HepG2 (cell line): Measurements from ENCODE around the gene APRT. TPM values are rescaled to one million over a fixed set of nuclear protein-coding genes. Genes with fewer than 3 reads are reported as not detected.

Experiments used
- ARID2 ChIP-seq: sonication (generic); formaldehyde crosslinking; IDR thresholded peaks from 2 replicates; pipeline ENCODE4 v1.8.1; 2022; ENCODE audit warnings: mild to moderate bottlenecking, missing genetic modification reagents, borderline replicate concordance
- ARNTL ChIP-seq: sonication (generic); formaldehyde crosslinking; IDR thresholded peaks from 2 replicates; pipeline ENCODE4 v1.4.0; 2020; ENCODE audit warnings: mild to moderate bottlenecking, missing genetic modification reagents
- KDM5A ChIP-seq: fragments of 200-600 bp; sonication (generic); IDR thresholded peaks from 2 replicates; pipeline ENCODE4 v1.7.0; 2018; ENCODE audit warnings: antibody characterized with exemption, mild to moderate bottlenecking, low read length, borderline replicate concordance
- KLF13 ChIP-seq: sonication (generic); formaldehyde crosslinking; IDR thresholded peaks from 2 replicates; pipeline ENCODE4 v1.4.0; 2020; ENCODE audit warnings: mild to moderate bottlenecking, missing genetic modification reagents
- NFKBIZ ChIP-seq: IDR thresholded peaks from 2 replicates; pipeline ENCODE4 v1.6.1; 2018; ENCODE audit warnings: missing genetic modification reagents, missing compliant biosample characterization
- PPARG ChIP-seq: conservative IDR thresholded peaks from 2 replicates; pipeline ENCODE4 v1.6.1; 2016; ENCODE audit warnings: missing biosample characterization, missing genetic modification reagents
- SMAD1 ChIP-seq: sonication (generic); formaldehyde crosslinking; IDR thresholded peaks from 2 replicates; pipeline ENCODE4 v1.4.0; 2020; ENCODE audit warnings: missing genetic modification reagents, low read depth, mild to moderate bottlenecking, borderline replicate concordance
- ZBTB7A ChIP-seq: sonication (generic); formaldehyde crosslinking; IDR thresholded peaks from 2 replicates; pipeline ENCODE4 v1.8.0; 2022; ENCODE audit warnings: mild to moderate bottlenecking, missing genetic modification reagents
- ZNF562 ChIP-seq: sonication (generic); formaldehyde crosslinking; IDR thresholded peaks from 2 replicates; pipeline ENCODE4 v1.8.0; 2022; ENCODE audit warnings: missing genetic modification reagents, borderline replicate concordance
- ZNF598 ChIP-seq: sonication (generic); formaldehyde crosslinking; IDR thresholded peaks from 2 replicates; pipeline ENCODE4 v1.5.1; 2020; ENCODE audit warnings: mild to moderate bottlenecking, missing genetic modification reagents, borderline replicate concordance
- ZSCAN22 ChIP-seq: sonication (generic); formaldehyde crosslinking; IDR thresholded peaks from 2 replicates; pipeline ENCODE4 v1.4.0; 2020; ENCODE audit warnings: mild to moderate bottlenecking, missing genetic modification reagents
- polyA plus RNA-seq, 8 experiments: library from polyadenylated mRNA; depleted of rRNA in 3 of 8; stranded (reverse) in 7 of 8; unstranded in 1 of 8; fragments of >200 nt; fragmentation: Illumina TruSeq in 4 of 8; extraction: Trizol in 4 of 8; gene quantifications; 2 replicates each; pipeline versions ENCODE4 v1.2.1 to v1.2.3, GENCODE V29; 2011 to 2016; ENCODE audit warnings: low read depth in 4 of 8, missing spikeins in 1 of 8, mixed read lengths in 1 of 8; ENCODE audit not compliant: insufficient read depth in 1 of 8
- total RNA-seq, 5 experiments: library from RNA; depleted of rRNA; stranded (reverse); fragments of >200 nt; fragmentation: Illumina TruSeq; extraction: Trizol; gene quantifications; 2 replicates each; pipeline ENCODE4 v1.2.3, GENCODE V29; 2016; ENCODE audit warnings: low read depth in 1 of 5
- TF ChIP-seq, protein P1 (sequence below): sonication (generic); formaldehyde crosslinking; IDR thresholded peaks from 2 replicates; pipeline ENCODE4 v1.4.0; 2020; ENCODE audit warnings: missing genetic modification reagents
- TF ChIP-seq, protein P2 (sequence below), 2 experiments: sonication (generic) in 1 of 2; formaldehyde crosslinking in 1 of 2; IDR thresholded peaks; 2 replicates each; pipeline versions ENCODE4 v1.4.0 to v1.6.1; 2018 to 2020; ENCODE audit warnings: missing genetic modification reagents in 2 of 2, borderline replicate concordance in 1 of 2, low read depth in 1 of 2, mild to moderate bottlenecking in 1 of 2, missing biosample characterization in 1 of 2
- TF ChIP-seq, protein P3 (sequence below): IDR thresholded peaks from 2 replicates; pipeline ENCODE4 v1.6.1; 2018; ENCODE audit warnings: missing genetic modification reagents, mild to moderate bottlenecking, missing compliant biosample characterization
- TF ChIP-seq, protein P4 (sequence below): sonication (generic); formaldehyde crosslinking; IDR thresholded peaks from 2 replicates; pipeline ENCODE4 v1.5.0; 2020; ENCODE audit warnings: mild to moderate bottlenecking, missing genetic modification reagents, borderline replicate concordance
- TF ChIP-seq, protein P5 (sequence below): sonication (generic); formaldehyde crosslinking; IDR thresholded peaks from 2 replicates; pipeline ENCODE4 v1.5.1; 2020; ENCODE audit warnings: mild to moderate bottlenecking, missing genetic modification reagents, moderate library complexity

The APRT gene
- total and polyA plus RNA-seq, 2 of the 13 experiments (the other 11 are each of a cell fraction or from before 2014, with no cell fraction given) = 155 to 242 TPM

DNA sequence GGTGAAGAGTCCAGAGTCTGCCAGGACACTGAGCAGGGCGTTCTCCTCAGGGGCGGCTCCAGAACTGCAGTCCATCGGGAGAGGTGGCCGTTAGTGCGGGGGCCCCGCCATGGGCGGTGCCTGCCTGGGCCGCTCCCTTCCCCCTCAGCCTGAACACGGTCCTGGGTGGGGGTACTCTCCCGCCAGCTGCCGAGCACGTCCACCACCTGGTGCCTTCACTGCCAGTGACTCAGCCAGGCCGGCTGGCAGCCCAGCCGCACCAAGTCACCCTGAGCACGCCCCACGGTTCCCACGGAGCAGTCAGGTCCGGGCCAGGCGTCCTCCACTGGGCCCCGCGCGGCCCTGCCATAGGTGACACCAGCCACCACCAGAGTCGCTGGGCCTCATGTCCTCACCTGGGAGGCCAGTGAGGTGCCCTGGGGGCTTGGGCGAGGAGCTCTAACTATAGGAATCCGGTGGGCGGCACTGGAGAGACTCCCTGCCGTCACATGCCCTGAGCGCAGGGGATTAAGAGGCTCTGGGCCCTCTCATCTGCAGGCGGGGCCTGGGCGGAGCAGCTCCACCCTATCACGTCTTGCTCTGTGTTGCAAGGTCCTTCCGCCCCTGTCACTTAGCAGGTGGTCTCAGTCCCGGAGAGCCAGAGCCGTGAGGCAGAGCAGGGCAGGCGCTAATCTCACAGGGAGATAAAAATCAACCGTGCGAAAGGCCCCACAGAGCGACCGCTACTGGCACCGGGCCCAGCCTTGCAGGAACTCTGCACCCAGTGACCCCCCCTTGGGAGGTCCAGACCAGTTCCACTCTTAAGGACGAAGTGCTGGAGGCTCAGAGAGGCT lies 41.1 kb downstream of the APRT start (continued):
- TF ChIP-seq, protein P1, sequence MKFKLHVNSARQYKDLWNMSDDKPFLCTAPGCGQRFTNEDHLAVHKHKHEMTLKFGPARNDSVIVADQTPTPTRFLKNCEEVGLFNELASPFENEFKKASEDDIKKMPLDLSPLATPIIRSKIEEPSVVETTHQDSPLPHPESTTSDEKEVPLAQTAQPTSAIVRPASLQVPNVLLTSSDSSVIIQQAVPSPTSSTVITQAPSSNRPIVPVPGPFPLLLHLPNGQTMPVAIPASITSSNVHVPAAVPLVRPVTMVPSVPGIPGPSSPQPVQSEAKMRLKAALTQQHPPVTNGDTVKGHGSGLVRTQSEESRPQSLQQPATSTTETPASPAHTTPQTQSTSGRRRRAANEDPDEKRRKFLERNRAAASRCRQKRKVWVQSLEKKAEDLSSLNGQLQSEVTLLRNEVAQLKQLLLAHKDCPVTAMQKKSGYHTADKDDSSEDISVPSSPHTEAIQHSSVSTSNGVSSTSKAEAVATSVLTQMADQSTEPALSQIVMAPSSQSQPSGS = 0 out of 2 replicates have a peak, but pooled peaks have one; percentile 30
- TF ChIP-seq ARNTL (CRISPR knock-in tag) (0 out of 2 replicates have a peak, but pooled peaks have one; percentile 42), ARID2 (CRISPR knock-in tag) (no peak), ZSCAN22 (no peak), NFKBIZ (CRISPR knock-in tag) (no peak), ZNF598 (CRISPR knock-in tag) (no peak), PPARG (CRISPR knock-in tag) (0 out of 2 replicates have a peak, but pooled peaks have one; percentile 25), KLF13 (CRISPR knock-in tag) (no peak), ZBTB7A (CRISPR knock-in tag) (0 out of 2 replicates have a peak, but pooled peaks have one; percentile 38), ZNF562 (no peak), SMAD1 (CRISPR knock-in tag) (no peak), KDM5A (no peak)
- TF ChIP-seq, protein P2, sequence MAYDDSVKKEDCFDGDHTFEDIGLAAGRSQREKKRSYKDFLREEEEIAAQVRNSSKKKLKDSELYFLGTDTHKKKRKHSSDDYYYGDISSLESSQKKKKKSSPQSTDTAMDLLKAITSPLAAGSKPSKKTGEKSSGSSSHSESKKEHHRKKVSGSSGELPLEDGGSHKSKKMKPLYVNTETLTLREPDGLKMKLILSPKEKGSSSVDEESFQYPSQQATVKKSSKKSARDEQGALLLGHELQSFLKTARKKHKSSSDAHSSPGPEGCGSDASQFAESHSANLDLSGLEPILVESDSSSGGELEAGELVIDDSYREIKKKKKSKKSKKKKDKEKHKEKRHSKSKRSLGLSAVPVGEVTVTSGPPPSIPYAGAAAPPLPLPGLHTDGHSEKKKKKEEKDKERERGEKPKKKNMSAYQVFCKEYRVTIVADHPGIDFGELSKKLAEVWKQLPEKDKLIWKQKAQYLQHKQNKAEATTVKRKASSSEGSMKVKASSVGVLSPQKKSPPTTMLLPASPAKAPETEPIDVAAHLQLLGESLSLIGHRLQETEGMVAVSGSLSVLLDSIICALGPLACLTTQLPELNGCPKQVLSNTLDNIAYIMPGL (CRISPR knock-in tag; IDR thresholded peaks at IDR 0.05; ENCODE audit: borderline replicate concordance in 1 of 2, low read depth in 1 of 2) = 0 out of 4 replicates have a peak, but pooled peaks of 1 of the 2 experiments have one; percentile 13
- TF ChIP-seq, protein P3, sequence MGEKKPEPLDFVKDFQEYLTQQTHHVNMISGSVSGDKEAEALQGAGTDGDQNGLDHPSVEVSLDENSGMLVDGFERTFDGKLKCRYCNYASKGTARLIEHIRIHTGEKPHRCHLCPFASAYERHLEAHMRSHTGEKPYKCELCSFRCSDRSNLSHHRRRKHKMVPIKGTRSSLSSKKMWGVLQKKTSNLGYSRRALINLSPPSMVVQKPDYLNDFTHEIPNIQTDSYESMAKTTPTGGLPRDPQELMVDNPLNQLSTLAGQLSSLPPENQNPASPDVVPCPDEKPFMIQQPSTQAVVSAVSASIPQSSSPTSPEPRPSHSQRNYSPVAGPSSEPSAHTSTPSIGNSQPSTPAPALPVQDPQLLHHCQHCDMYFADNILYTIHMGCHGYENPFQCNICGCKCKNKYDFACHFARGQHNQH = peak; percentile 33; the same call in 1 of the 2 replicates
- TF ChIP-seq, protein P4, sequence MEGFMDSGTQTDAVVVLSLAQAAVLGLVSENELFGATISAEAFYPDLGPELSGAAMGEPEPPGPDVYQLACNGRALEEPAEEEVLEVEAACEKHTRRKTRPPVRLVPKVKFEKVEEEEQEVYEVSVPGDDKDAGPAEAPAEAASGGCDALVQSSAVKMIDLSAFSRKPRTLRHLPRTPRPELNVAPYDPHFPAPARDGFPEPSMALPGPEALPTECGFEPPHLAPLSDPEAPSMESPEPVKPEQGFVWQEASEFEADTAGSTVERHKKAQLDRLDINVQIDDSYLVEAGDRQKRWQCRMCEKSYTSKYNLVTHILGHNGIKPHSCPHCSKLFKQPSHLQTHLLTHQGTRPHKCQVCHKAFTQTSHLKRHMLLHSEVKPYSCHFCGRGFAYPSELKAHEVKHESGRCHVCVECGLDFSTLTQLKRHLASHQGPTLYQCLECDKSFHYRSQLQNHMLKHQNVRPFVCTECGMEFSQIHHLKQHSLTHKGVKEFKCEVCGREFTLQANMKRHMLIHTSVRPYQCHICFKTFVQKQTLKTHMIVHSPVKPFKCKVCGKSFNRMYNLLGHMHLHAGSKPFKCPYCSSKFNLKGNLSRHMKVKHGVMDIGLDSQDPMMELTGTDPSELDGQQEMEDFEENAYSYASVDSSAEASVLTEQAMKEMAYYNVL (CRISPR knock-in tag) = peak; percentile 47; the same call in 1 of the 2 replicates
- TF ChIP-seq, protein P5, sequence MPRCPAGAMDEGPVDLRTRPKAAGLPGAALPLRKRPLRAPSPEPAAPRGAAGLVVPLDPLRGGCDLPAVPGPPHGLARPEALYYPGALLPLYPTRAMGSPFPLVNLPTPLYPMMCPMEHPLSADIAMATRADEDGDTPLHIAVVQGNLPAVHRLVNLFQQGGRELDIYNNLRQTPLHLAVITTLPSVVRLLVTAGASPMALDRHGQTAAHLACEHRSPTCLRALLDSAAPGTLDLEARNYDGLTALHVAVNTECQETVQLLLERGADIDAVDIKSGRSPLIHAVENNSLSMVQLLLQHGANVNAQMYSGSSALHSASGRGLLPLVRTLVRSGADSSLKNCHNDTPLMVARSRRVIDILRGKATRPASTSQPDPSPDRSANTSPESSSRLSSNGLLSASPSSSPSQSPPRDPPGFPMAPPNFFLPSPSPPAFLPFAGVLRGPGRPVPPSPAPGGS (CRISPR knock-in tag) = no peak; the same call in 1 of the 2 replicates
